ENCODE results near the gene CDYL.

The CDYL gene

DNA sequence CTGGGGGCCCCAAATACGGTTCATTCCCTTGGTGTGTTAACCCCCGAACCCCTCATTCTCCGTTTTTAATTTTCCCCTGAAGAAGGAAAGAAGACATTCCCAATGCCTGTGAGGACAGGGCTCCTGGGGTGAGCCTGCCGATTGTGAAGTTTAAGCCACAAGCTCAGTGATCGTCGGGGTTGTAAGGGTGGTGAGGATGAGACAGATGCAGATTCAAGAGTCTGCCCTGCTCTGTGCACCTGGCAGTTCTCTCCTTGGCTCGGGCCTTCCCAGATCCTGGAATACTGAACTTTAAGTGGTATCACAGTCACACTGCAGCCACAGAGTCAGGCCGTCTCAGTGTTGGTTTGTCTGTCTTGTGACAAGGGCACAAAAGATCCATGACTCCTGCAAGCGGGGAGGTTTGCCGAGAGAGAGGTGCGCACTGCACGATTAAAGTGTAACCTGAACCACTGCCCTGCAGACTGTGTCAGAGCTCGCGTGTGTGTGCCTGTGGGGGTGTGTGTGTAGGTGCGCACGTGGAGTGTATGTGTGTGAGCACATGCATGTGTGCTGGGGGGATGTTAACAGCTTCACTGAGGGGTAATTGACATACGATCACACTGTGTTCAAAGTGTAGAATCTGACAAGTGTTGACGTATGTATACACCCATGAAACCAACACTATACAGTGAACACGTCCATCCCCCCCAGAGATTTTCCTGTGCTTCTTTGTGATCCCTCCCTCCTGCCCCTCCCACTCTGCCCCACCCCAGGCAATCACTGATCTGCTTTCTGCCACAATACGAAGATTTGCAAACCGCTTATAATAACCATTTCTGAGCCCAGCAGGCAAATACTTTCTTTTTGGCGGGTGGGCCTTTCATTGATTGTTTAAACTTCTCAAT, 188.7 kb downstream of the CDYL start:
- ATAC-seq (ENCODE audit: low read depth) (no peak), DNase-seq (ENCODE audit: low spot score) (no peak)
- Histone ChIP-seq H3K9me3 (ENCODE audit: severe bottlenecking) (no peaks in the 10 kb centered on the region), H3K4me3 (ENCODE audit: severe bottlenecking) (no peak overlapping the region), H3K27me3 (ENCODE audit: insufficient read depth, poor library complexity, severe bottlenecking) (no peaks in the 10 kb centered on the region), H3K4me1 (ENCODE audit: insufficient read depth, poor library complexity, severe bottlenecking) (no peaks in the 10 kb centered on the region), H3K36me3 (ENCODE audit: low read depth) (no peaks in the 10 kb centered on the region), H3K27ac (ENCODE audit: poor library complexity, severe bottlenecking) (no peak overlapping the region)
- TF ChIP-seq, protein P1, sequence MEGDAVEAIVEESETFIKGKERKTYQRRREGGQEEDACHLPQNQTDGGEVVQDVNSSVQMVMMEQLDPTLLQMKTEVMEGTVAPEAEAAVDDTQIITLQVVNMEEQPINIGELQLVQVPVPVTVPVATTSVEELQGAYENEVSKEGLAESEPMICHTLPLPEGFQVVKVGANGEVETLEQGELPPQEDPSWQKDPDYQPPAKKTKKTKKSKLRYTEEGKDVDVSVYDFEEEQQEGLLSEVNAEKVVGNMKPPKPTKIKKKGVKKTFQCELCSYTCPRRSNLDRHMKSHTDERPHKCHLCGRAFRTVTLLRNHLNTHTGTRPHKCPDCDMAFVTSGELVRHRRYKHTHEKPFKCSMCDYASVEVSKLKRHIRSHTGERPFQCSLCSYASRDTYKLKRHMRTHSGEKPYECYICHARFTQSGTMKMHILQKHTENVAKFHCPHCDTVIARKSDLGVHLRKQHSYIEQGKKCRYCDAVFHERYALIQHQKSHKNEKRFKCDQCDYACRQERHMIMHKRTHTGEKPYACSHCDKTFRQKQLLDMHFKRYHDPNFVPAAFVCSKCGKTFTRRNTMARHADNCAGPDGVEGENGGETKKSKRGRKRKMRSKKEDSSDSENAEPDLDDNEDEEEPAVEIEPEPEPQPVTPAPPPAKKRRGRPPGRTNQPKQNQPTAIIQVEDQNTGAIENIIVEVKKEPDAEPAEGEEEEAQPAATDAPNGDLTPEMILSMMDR (IDR thresholded peaks at IDR 0.05; ENCODE audit: poor library complexity, severe bottlenecking), result no peak

DNA sequence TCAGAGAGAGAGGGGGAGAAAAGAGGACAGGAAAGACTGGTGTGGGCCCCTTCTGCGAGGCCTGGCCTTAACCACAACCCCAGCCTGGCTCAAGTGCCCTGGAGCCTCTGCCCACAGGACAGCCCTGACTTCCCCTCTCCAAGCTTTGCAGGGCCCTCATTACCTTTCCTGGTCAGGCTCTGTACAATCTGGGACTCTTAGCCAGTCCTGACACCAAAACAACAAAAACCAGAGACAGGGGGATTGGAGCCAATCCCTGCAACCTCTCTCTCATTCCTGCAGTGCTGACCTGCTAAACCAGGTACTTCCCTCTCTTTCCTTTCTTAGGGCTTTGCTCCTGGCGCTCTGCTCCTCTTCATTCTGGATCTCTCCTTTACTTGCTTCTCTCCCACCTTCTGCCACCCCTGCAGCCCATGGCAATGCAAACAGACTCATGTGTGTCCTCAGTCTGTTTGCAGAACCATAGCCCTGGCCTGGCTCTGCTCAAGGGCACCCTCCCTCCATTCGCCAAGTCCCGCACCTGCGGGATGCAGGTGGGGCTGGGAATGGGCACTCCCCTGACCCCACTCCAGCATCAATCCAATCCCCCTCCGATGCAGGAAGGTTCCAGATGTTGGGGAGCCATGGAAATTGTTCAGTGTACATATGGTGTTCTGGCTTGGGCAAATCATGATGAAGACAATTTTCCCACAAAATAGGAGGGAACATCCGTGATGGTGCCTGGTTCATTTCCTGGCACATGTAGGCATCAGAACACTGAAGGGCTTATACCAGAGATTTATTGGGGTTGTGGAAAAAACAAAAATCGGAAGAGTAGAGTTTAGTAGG, 189.6 kb downstream of the CDYL start:
- no peak for DNase-seq (ENCODE audit: low spot score)
- TF ChIP-seq, protein P1 (IDR thresholded peaks at IDR 0.05; ENCODE audit: poor library complexity, severe bottlenecking), result no peak

DNA sequence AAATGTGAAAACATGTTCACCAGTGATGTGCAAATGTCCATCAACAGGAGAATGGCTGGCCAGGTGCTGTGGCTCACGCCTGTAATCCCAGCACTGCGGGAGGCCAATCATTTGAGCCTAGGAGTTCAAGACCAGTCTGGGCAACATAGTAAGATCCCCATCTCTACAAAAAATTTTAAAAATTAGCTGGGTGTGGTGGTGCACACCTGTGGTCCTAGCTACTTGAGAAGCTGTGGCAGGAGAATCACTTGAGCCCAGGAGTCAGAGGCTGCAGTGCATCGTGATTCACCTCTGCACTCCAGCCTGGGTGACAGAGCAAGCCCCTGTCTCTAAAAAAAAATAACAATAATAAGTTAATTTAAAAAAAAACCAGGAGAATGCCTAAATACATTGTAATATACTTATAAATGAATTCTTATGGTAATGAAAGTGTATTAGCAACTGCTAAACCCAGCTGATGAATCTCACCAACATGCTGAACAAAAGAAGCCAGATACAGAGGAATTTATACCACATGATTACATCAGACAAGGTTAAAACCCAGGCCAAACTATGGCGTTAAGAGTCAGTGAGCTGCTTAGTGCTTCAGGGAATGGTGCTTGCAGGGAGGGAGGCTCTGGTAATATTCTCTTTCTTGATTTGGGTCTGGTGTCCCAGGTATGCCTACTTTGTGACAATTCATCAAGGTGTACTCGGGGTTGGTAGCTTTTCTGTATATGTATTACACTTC, 191.3 kb downstream of the CDYL start:
- TF ChIP-seq, protein P1 (IDR thresholded peaks at IDR 0.05; ENCODE audit: poor library complexity, severe bottlenecking), result no peak
- Histone ChIP-seq H3K4me3 (ENCODE audit: severe bottlenecking) (no peak overlapping the region), H3K27me3 (ENCODE audit: insufficient read depth, poor library complexity, severe bottlenecking) (no peaks in the 10 kb centered on the region), H3K36me3 (ENCODE audit: low read depth) (no peaks in the 10 kb centered on the region), H3K4me1 (ENCODE audit: insufficient read depth, poor library complexity, severe bottlenecking) (no peaks in the 10 kb centered on the region), H3K27ac (ENCODE audit: poor library complexity, severe bottlenecking) (no peak overlapping the region), H3K9me3 (ENCODE audit: severe bottlenecking) (no peaks in the 10 kb centered on the region)
- DNase-seq (ENCODE audit: low spot score) (no peak), ATAC-seq (ENCODE audit: low read depth) (no peak)

More for the DNA sequence above, 189.6 kb downstream of the CDYL start:
- Histone ChIP-seq H3K9me3 (ENCODE audit: severe bottlenecking) (no peaks in the 10 kb centered on the region), H3K27me3 (ENCODE audit: insufficient read depth, poor library complexity, severe bottlenecking) (no peaks in the 10 kb centered on the region), H3K4me1 (ENCODE audit: insufficient read depth, poor library complexity, severe bottlenecking) (no peaks in the 10 kb centered on the region), H3K36me3 (ENCODE audit: low read depth) (no peaks in the 10 kb centered on the region), H3K4me3 (ENCODE audit: severe bottlenecking) (no peak overlapping the region), H3K27ac (ENCODE audit: poor library complexity, severe bottlenecking) (no peak overlapping the region)
- ATAC-seq (ENCODE audit: low read depth), result no peak; the same call in 2 of the 3 replicates

DNA sequence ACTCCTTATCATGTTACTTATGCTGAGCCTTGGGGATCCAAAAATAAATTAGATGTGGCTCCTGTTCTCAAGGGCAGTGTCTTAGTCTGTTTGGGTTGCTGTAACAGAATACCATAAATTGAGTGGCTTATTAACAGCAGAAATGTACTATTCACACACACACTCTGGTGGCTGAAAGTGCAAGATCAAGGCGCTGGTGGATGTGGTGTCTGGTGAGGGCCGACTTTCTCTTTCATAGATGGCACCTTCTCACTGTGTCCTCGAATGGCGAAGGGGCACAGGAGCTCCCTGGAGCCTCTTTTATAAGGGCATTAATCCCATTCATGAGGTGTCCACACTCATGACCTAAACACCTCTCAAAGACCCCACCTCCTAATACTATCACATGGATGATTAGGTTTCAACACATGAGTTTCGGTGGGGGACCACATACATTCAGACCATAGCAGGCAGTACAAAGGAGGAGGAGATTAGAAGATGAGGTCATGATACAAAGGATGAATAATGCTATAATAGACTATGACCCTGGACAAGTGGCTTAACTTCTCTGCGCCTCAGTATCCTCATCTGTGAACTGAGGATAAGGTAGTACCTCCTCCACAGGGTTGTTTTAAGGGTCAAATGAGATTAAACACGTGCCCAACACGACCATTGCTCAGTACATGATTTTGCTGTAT, 193.5 kb downstream of the CDYL start:
- no peak for ATAC-seq (ENCODE audit: low read depth)

More for the DNA sequence above, 193.5 kb downstream of the CDYL start:
- no peak for DNase-seq (ENCODE audit: low spot score)
- Histone ChIP-seq H3K36me3 (ENCODE audit: low read depth) (no peaks in the 10 kb centered on the region), H3K4me3 (ENCODE audit: severe bottlenecking) (no peak overlapping the region), H3K4me1 (ENCODE audit: insufficient read depth, poor library complexity, severe bottlenecking) (no peaks in the 10 kb centered on the region), H3K27ac (ENCODE audit: poor library complexity, severe bottlenecking) (no peak overlapping the region), H3K27me3 (ENCODE audit: insufficient read depth, poor library complexity, severe bottlenecking) (no peaks in the 10 kb centered on the region), H3K9me3 (ENCODE audit: severe bottlenecking) (no peaks in the 10 kb centered on the region)
- TF ChIP-seq, protein P1 (IDR thresholded peaks at IDR 0.05; ENCODE audit: poor library complexity, severe bottlenecking), result no peak
